Activated gamma-delta T cell treated with anti-CD3 and anti-CD28 coated beads, Interleukin-2, amount 50 U/mL, for 16 hours (primary cell): ENCODE measurements around the gene PTAFR.

Experiments used
- DNase-seq: peaks from one replicate; pipeline ENCODE4 v3.0.0-alpha.2; 2020; ENCODE audit warnings: low read depth

Gene PTAFR

GRCh38 chr1:28176492-28177470 lies at the start of gene PTAFR:
PTAFR (minus strand) TSS chr1:28176690; CDS start chr1:28151021, 25,669 bp downstream.
- DNase-seq, result no peak

- DNase-seq, result no peak
Observed at GRCh38 chr1:28213315-28213714, 36.8 kb upstream of the PTAFR start.

- no peak for DNase-seq
Observed at GRCh38 chr1:28209700-28210099, 33.2 kb upstream of the PTAFR start.

GRCh38 chr1:28208818-28209441 lies 32.4 kb upstream of the PTAFR start:
- peak; percentile 36 for DNase-seq

- no peak for DNase-seq
Observed at GRCh38 chr1:28205243-28205642, 28.8 kb upstream of the PTAFR start.

- DNase-seq, result no peak
Observed at GRCh38 chr1:28200234-28200873, 23.9 kb upstream of the PTAFR start.

GRCh38 chr1:28199328-28200233 lies 23.1 kb upstream of the PTAFR start:
- DNase-seq, result peak; percentile 49

GRCh38 chr1:28197682-28198415 lies 21.4 kb upstream of the PTAFR start:
- no peak for DNase-seq

- no peak for DNase-seq
Observed at GRCh38 chr1:28196330-28196729, 19.8 kb upstream of the PTAFR start.

- DNase-seq, result no peak
Observed at GRCh38 chr1:28195780-28196179, 19.3 kb upstream of the PTAFR start.

- no peak for DNase-seq
Observed at GRCh38 chr1:28194326-28195035, 18.0 kb upstream of the PTAFR start.

GRCh38 chr1:28193701-28194161 lies 17.2 kb upstream of the PTAFR start:
- no peak for DNase-seq

GRCh38 chr1:28190996-28191645 lies 14.6 kb upstream of the PTAFR start:
- no peak for DNase-seq

- DNase-seq, result no peak
Observed at GRCh38 chr1:28190337-28190979, 14.0 kb upstream of the PTAFR start.

- no peak for DNase-seq
Observed at GRCh38 chr1:28185071-28185470, 8.6 kb upstream of the PTAFR start.

- no peak for DNase-seq
Observed at GRCh38 chr1:28180306-28181305, 4.1 kb upstream of the PTAFR start.

GRCh38 chr1:28178690-28179485 lies 2.4 kb upstream of the PTAFR start:
- DNase-seq, result no peak
